ENCODE measurements around the gene BAZ2B. TPM values are rescaled to one million over a fixed set of nuclear protein-coding genes. Genes with fewer than 3 reads are reported as not detected.
"Not testable (repeated sequence)": the region's sequence is repeated elsewhere in the genome, so short reads cannot be mapped to it uniquely, and the experiment has no call there.

The BAZ2B gene
- total and polyA plus RNA-seq, 2 donors (not counting 3 experiments of a cell fraction or from before 2014, with no cell fraction given): 22.1 to 73.8 TPM

- no peaks in the 10 kb centered on the region for H3K36me3 ChIP-seq (ENCODE audit: control insufficient read depth in 2 of 2, extremely low read depth in 1 of 2, insufficient read depth in 2 of 2, low read length in 2 of 2)
- ChIA-PET CTCF (no interaction called here), POLR2A (no interaction called here)
- TF ChIP-seq JUN (IDR thresholded peaks at IDR 0.05; ENCODE audit: borderline replicate concordance, insufficient read depth, insufficient read length, low read depth): no peak
- no peaks in the 10 kb centered on the region for H3K9me1 ChIP-seq (replicated peaks; ENCODE audit: control insufficient read depth, extremely low read depth, insufficient read depth, low read length)
- no peaks in the 10 kb centered on the region for H3K79me2 ChIP-seq (ENCODE audit: control insufficient read depth, insufficient read depth, low read length)
- BruUV-seq (replicated peaks): no TSS peak
- no peaks in the 10 kb centered on the region for H3K9me3 ChIP-seq (replicated peaks; ENCODE audit: control insufficient read depth, insufficient read depth, low read length)
- H3K4me1 ChIP-seq (ENCODE audit: control insufficient read depth, extremely low read depth, insufficient read depth, low read length): no peaks in the 10 kb centered on the region
- dilution Hi-C loops (cut with MboI; ENCODE audit: extremely low pct_ligation_motif_present, low sequenced_read_pairs): no loop called here
- no peaks in the 10 kb centered on the region for H4K20me1 ChIP-seq (replicated peaks; ENCODE audit: control insufficient read depth, extremely low read depth, insufficient read depth, low read length)
- DNase-seq (ENCODE audit: low read depth, low spot score): no peak
- H3K27me3 ChIP-seq (ENCODE audit: control insufficient read depth in 2 of 2, insufficient read depth in 2 of 2, low read length in 2 of 2): no peaks in the 10 kb centered on the region
- no peak overlapping the region for H3K9ac ChIP-seq (replicated peaks; ENCODE audit: extremely low read depth, insufficient read depth, low read length)
- no peak overlapping the region for H3K4me3 ChIP-seq (replicated peaks in 1 of 3; ENCODE audit: insufficient read depth in 1 of 3, low read depth in 1 of 3, low read length in 3 of 3)
- no peak overlapping the region for H3K27ac ChIP-seq (ENCODE audit: insufficient read depth, low read depth, low read length)
- no peak overlapping the region for H3K4me2 ChIP-seq (ENCODE audit: insufficient read depth, low read length)
- FAIRE-seq: peak; percentile 4
- H2AFZ ChIP-seq (ENCODE audit: low read depth, low read length): no peak overlapping the region
- intact Hi-C loops (cut with micrococcal nuclease): no loop called here
These were observed 16.9 kb upstream of the BAZ2B start for GRCh38 chr2:159633219-159633618.

- H3K36me3 ChIP-seq (ENCODE audit: control insufficient read depth in 2 of 2, extremely low read depth in 1 of 2, insufficient read depth in 2 of 2, low read length in 2 of 2); DNase-seq (ENCODE audit: low read depth, low spot score); H3K9me3 ChIP-seq (replicated peaks; ENCODE audit: control insufficient read depth, insufficient read depth, low read length); H3K4me3 ChIP-seq (replicated peaks in 1 of 3; ENCODE audit: insufficient read depth in 1 of 3, low read depth in 1 of 3, low read length in 3 of 3); H3K4me1 ChIP-seq (ENCODE audit: control insufficient read depth, extremely low read depth, insufficient read depth, low read length); H3K9me1 ChIP-seq (replicated peaks; ENCODE audit: control insufficient read depth, extremely low read depth, insufficient read depth, low read length); dilution Hi-C loops (cut with MboI; ENCODE audit: extremely low pct_ligation_motif_present, low sequenced_read_pairs); H4K20me1 ChIP-seq (replicated peaks; ENCODE audit: control insufficient read depth, extremely low read depth, insufficient read depth, low read length); H2AFZ ChIP-seq (ENCODE audit: low read depth, low read length); H3K4me2 ChIP-seq (ENCODE audit: insufficient read depth, low read length); POLR2A ChIA-PET; H3K9ac ChIP-seq (replicated peaks; ENCODE audit: extremely low read depth, insufficient read depth, low read length); H3K27ac ChIP-seq (ENCODE audit: insufficient read depth, low read depth, low read length); FAIRE-seq; intact Hi-C loops (cut with micrococcal nuclease); H3K27me3 ChIP-seq (ENCODE audit: control insufficient read depth in 2 of 2, insufficient read depth in 2 of 2, low read length in 2 of 2); H3K79me2 ChIP-seq (ENCODE audit: control insufficient read depth, insufficient read depth, low read length); CTCF ChIA-PET; BruUV-seq (replicated peaks): not testable (repeated sequence)
These were observed 9.3 kb upstream of the BAZ2B start for GRCh38 chr2:159625628-159626027.

- no peaks in the 10 kb centered on the region for H3K9me3 ChIP-seq (replicated peaks; ENCODE audit: control insufficient read depth, insufficient read depth, low read length)
- TF ChIP-seq POLR2A (IDR thresholded peaks at IDR 0.05; ENCODE audit: low read depth, low read length) (no peak), MYC (IDR thresholded peaks at IDR 0.05; ENCODE audit: low read depth, low read length) (no peak), JUN (IDR thresholded peaks at IDR 0.05; ENCODE audit: borderline replicate concordance, insufficient read depth, insufficient read length, low read depth) (no peak), MAX (IDR thresholded peaks at IDR 0.05; ENCODE audit: insufficient read depth, insufficient read length) (no peak), GATA2 (IDR thresholded peaks at IDR 0.05; ENCODE audit: insufficient read depth, insufficient read length, low read depth, low read length) (no peak), EZH2 (IDR thresholded peaks at IDR 0.05; ENCODE audit: borderline replicate concordance, low read depth, low read length, severe bottlenecking) (no peak), CTCF (IDR thresholded peaks at IDR 0.05; ENCODE audit: extremely low read depth in 1 of 2, insufficient read depth in 1 of 2, low read depth in 1 of 2, low read length in 2 of 2) (no peak), POLR2AphosphoS5 (IDR thresholded peaks at IDR 0.05; ENCODE audit: insufficient read depth, low read depth, low read length) (no peak), FOS (IDR thresholded peaks at IDR 0.05; ENCODE audit: borderline replicate concordance, insufficient read depth, low read length) (no peak)
- no TSS peak for BruUV-seq (replicated peaks)
- no peaks in the 10 kb centered on the region for H3K9me1 ChIP-seq (replicated peaks; ENCODE audit: control insufficient read depth, extremely low read depth, insufficient read depth, low read length)
- no peak overlapping the region for H3K27ac ChIP-seq (ENCODE audit: insufficient read depth, low read depth, low read length)
- no peak overlapping the region for H2AFZ ChIP-seq (ENCODE audit: low read depth, low read length)
- H3K36me3 ChIP-seq (ENCODE audit: control insufficient read depth in 2 of 2, extremely low read depth in 1 of 2, insufficient read depth in 2 of 2, low read length in 2 of 2): no peaks in the 10 kb centered on the region
- CTCF ChIA-PET: no interaction called here
- intact Hi-C loops (cut with micrococcal nuclease): no loop called here
- FAIRE-seq: no peak
- no peaks in the 10 kb centered on the region for H4K20me1 ChIP-seq (replicated peaks; ENCODE audit: control insufficient read depth, extremely low read depth, insufficient read depth, low read length)
- H3K4me2 ChIP-seq (ENCODE audit: insufficient read depth, low read length): no peak overlapping the region
- no peaks in the 10 kb centered on the region for H3K79me2 ChIP-seq (ENCODE audit: control insufficient read depth, insufficient read depth, low read length)
- H3K27me3 ChIP-seq (ENCODE audit: control insufficient read depth in 2 of 2, insufficient read depth in 2 of 2, low read length in 2 of 2): no peaks in the 10 kb centered on the region
- no peak for DNase-seq (ENCODE audit: low read depth, low spot score)
- dilution Hi-C loops (cut with MboI; ENCODE audit: extremely low pct_ligation_motif_present, low sequenced_read_pairs): loop anchor here (25.0 kb wide), 1 partner anchor 89 kb away; the partner anchor contains the start of gene MARCHF7
- no peak overlapping the region for H3K9ac ChIP-seq (replicated peaks; ENCODE audit: extremely low read depth, insufficient read depth, low read length)
- POLR2A ChIA-PET: no interaction called here
- H3K4me3 ChIP-seq (replicated peaks in 1 of 3; ENCODE audit: insufficient read depth in 1 of 3, low read depth in 1 of 3, low read length in 3 of 3): no peak overlapping the region
- H3K4me1 ChIP-seq (ENCODE audit: control insufficient read depth, extremely low read depth, insufficient read depth, low read length): no peaks in the 10 kb centered on the region
These were observed 7.1 kb upstream of the BAZ2B start for GRCh38 chr2:159623436-159623835.

All from endothelial cell of umbilical vein (primary cell).